Measurements from ENCODE around the gene WNT2B.
"Not testable (repeated sequence)": the region's sequence is repeated elsewhere in the genome, so short reads cannot be mapped to it uniquely, and the experiment has no call there.

Gene WNT2B

DNA sequence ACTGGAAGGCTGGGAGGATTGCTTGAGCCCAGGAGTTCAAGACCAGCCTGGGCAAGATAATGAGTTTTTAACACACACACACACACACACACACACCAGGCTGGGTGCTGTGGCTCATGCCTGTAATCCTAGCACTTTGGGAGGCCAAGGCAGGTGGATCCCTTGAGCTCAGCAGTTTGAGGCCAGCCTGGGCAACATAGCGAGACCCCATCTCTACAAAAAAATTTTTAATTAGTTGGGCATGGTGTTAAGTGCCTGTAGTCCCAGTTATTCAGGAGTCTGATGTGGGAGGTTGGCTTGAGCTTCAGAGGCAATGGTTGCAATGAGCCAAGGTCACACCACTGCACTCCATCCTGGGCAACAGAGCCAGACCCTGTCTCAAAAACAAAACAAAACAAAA lies 22.7 kb upstream of the WNT2B start:
- H3K36me3 ChIP-seq (ENCODE audit: insufficient read depth, low read length); H3K4me1 ChIP-seq (ENCODE audit: insufficient read depth, low read length); H3K9me3 ChIP-seq (ENCODE audit: low read length); H3K4me3 ChIP-seq (ENCODE audit: low read depth in 1 of 2, low read length in 2 of 2); H3K9ac ChIP-seq (ENCODE audit: low read length); H3K27ac ChIP-seq (ENCODE audit: low read depth, low read length); H3K27me3 ChIP-seq (ENCODE audit: control insufficient read depth in 1 of 2, insufficient read depth in 2 of 2, low read length in 2 of 2): not testable (repeated sequence)

DNA sequence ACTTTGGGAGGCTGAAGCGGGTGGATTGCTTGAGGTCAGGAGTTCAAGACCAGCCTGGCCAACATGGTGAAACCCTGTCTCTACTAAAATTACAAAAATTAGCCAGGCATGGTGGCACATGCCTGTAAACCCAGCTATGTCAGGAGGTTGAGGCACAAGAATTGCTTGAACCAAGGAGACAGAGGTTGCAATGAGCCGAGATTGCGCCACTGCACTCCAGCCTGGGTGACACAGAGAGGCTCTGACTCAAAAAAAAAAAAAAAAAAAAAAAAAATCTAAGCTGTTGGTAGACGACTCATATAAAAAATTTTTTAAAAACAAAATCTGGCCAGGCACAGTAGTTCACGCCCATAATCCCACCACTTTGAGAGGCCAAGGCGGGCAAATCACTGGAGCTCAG lies 21.1 kb upstream of the WNT2B start:
- not testable (repeated sequence) for H3K27ac ChIP-seq (ENCODE audit: low read depth, low read length); H3K36me3 ChIP-seq (ENCODE audit: insufficient read depth, low read length); H3K4me3 ChIP-seq (ENCODE audit: low read depth in 1 of 2, low read length in 2 of 2); H3K4me1 ChIP-seq (ENCODE audit: insufficient read depth, low read length); H3K27me3 ChIP-seq (ENCODE audit: control insufficient read depth in 1 of 2, insufficient read depth in 2 of 2, low read length in 2 of 2); H3K9me3 ChIP-seq (ENCODE audit: low read length); H3K9ac ChIP-seq (ENCODE audit: low read length)

DNA sequence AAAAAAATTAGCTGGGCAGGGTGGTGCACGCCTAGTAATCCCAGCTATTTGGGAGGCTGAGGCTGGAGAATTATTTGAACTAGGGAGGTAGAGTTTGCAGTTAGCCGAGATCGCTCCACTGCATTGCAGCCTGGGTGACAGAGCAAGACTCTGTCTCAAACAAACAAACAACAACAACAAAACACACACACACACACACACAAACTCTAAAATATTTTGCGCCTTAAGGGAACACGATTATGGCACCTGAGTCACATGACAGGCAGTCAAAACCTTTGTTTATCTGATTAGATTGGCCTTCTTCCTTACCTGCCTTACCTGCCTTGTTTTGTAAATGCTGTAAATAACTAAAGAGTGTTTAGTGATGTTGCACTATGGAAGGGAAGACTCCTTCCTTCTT lies 20.6 kb upstream of the WNT2B start:
- Histone ChIP-seq H3K36me3 (ENCODE audit: insufficient read depth, low read length) (no peaks in the 10 kb centered on the region), H3K27ac (ENCODE audit: low read depth, low read length) (no peak overlapping the region), H3K9ac (ENCODE audit: low read length) (no peak overlapping the region), H3K27me3 (ENCODE audit: control insufficient read depth in 1 of 2, insufficient read depth in 2 of 2, low read length in 2 of 2) (no peaks in the 10 kb centered on the region), H3K9me3 (ENCODE audit: low read length) (no peaks in the 10 kb centered on the region), H3K4me1 (ENCODE audit: insufficient read depth, low read length) (no peaks in the 10 kb centered on the region), H3K4me3 (ENCODE audit: low read depth in 1 of 2, low read length in 2 of 2) (no peak overlapping the region)

DNA sequence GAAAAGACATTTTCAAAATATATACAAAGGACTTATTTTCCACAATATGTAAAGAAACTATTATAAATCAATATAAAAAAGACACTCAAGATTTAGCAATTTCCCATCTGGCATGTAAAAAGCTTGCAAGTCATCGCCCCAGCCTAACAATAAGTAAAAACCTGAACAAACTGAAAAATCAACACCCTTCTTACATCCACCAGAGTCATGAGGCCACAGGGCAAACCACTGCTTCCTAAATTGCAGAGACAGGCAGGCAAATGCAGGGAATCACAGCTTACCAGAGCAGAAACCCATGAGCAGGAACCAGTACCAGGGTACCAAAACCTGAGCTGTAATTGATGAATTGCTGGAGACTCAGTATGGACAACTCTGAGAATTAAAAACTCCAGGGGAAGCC lies 16.7 kb upstream of the WNT2B start:
- Histone ChIP-seq H3K27me3 (ENCODE audit: control insufficient read depth in 1 of 2, insufficient read depth in 2 of 2, low read length in 2 of 2) (no peaks in the 10 kb centered on the region), H3K27ac (ENCODE audit: low read depth, low read length) (no peak overlapping the region), H3K36me3 (ENCODE audit: insufficient read depth, low read length) (no peaks in the 10 kb centered on the region), H3K4me3 (ENCODE audit: low read depth in 1 of 2, low read length in 2 of 2) (no peak overlapping the region), H3K4me1 (ENCODE audit: insufficient read depth, low read length) (no peaks in the 10 kb centered on the region), H3K9me3 (ENCODE audit: low read length) (no peaks in the 10 kb centered on the region), H3K9ac (ENCODE audit: low read length) (no peak overlapping the region)

DNA sequence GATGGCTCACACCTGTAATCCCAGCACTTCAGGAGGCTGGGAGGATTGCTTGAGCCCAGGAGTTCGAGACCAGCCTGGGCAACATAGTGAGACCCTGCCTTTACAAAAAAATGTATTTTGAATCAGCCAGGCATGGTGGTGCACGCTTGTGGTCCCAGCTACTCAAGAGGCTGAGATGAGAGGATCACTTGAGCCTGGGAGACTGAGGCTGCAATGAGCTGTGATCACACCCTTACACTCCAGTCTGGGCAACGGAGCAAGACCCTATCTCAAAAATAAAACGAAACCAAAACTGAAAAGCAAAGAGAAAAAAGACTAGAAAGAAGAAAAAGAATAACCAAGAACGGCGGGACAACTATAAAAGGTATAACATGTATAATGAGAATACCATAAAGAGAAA lies 15.4 kb upstream of the WNT2B start:
- Histone ChIP-seq H3K9me3 (ENCODE audit: low read length) (no peaks in the 10 kb centered on the region), H3K9ac (ENCODE audit: low read length) (no peak overlapping the region), H3K27me3 (ENCODE audit: control insufficient read depth in 1 of 2, insufficient read depth in 2 of 2, low read length in 2 of 2) (no peaks in the 10 kb centered on the region), H3K4me3 (ENCODE audit: low read depth in 1 of 2, low read length in 2 of 2) (no peak overlapping the region), H3K4me1 (ENCODE audit: insufficient read depth, low read length) (no peaks in the 10 kb centered on the region), H3K27ac (ENCODE audit: low read depth, low read length) (no peak overlapping the region), H3K36me3 (ENCODE audit: insufficient read depth, low read length) (no peaks in the 10 kb centered on the region)

DNA sequence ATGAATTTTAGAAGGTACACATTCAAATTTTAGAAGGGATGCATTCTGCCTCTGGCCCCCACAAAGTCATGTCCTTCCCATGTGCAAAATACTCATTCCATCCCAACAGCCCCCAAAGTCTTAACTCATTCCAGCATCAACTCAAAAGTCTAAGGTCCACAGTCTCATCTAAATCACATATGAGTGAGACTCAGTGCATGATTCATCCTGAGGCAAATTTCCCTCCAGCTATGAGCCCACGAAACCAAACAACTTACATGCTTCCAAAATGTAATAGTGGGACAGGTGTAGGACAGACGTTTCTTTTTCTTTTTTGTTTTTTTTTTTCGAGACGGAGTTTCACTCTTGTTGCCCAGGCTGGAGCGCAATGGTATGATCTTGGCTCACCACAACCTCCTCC lies 12.5 kb upstream of the WNT2B start:
- Histone ChIP-seq H3K36me3 (ENCODE audit: insufficient read depth, low read length) (no peaks in the 10 kb centered on the region), H3K9me3 (ENCODE audit: low read length) (no peaks in the 10 kb centered on the region), H3K27me3 (ENCODE audit: control insufficient read depth in 1 of 2, insufficient read depth in 2 of 2, low read length in 2 of 2) (no peaks in the 10 kb centered on the region), H3K9ac (ENCODE audit: low read length) (no peak overlapping the region), H3K27ac (ENCODE audit: low read depth, low read length) (no peak overlapping the region), H3K4me1 (ENCODE audit: insufficient read depth, low read length) (peaks cover 1% of the 10 kb centered on the region), H3K4me3 (ENCODE audit: low read depth in 1 of 2, low read length in 2 of 2) (no peak overlapping the region)

DNA sequence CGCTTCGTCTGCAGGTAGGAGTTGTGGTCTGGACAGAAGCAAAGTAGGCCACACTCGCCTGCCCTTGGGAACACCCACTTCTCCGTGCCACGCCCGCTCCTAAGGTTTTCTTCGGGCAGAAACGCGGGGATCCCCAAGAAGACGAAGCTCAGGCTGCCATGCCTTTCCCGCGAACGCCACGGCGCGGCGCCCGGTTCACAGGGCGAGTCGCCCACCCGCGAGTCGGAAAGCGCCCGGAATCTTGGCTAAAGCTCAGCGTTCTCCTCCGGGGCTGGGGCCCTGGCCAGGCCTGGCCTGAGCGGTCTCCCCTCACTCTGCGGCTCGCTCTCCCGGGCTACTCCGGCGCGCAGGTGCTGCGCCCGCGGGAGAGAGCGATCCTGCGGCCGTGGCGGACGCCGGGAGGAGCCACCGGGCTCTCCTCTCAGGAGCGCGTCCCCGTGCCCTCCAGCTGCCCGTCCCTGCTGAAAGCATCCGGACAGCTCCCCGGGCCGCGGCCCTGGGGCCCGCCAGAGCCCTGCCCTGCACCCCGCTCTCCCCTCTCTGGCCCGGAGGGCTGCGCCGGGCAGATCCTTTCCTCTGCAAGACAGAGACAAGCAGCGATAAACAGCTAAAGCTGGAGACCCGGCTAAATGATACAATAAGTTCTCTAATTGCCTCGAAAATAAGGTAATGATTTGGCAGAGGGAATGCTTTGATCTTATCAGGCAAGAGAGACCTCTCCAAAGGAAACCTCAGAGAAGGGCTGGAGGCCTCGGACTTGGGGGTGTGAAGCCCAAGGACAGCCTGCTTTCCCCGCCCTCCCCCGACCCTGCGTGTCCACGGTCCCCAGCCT lies 6.7 kb upstream of the WNT2B start:
- peak overlapping the region; percentile 1 for H3K27ac ChIP-seq (ENCODE audit: low read depth, low read length)
- H3K27me3 ChIP-seq (ENCODE audit: control insufficient read depth in 1 of 2, insufficient read depth in 2 of 2, low read length in 2 of 2), result peaks cover 2 to 23% of the 10 kb centered on the region in 2 donors
- H3K4me1 ChIP-seq (ENCODE audit: insufficient read depth, low read length), result peaks cover 6% of the 10 kb centered on the region
- H3K9me3 ChIP-seq (ENCODE audit: low read length), result no peaks in the 10 kb centered on the region
- no peak overlapping the region for H3K9ac ChIP-seq (ENCODE audit: low read length)
- no peaks in the 10 kb centered on the region for H3K36me3 ChIP-seq (ENCODE audit: insufficient read depth, low read length)
- peak overlapping the region; percentile 41 to 52 for H3K4me3 ChIP-seq (ENCODE audit: low read depth in 1 of 2, low read length in 2 of 2)

DNA sequence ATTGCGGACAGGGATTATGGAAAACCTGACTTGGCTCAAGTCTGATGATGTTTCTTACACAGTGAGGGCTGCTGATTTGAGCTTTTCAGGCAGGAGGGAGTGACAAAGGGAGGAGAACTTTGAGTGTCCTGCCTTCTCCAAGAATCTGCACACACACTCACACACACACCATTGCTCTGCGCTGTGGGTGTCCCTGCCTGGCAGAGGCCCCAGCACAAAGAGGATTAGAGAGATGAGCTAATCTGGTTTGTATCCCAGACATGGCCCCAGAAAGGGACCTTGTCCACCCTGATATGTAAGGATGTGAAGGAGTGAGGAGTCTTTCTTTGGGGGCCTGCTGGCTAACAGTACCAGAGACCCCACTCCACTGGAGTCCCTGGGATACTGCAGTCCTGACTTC lies 5.9 kb upstream of the WNT2B start:
- Histone ChIP-seq H3K9me3 (ENCODE audit: low read length) (no peaks in the 10 kb centered on the region), H3K36me3 (ENCODE audit: insufficient read depth, low read length) (no peaks in the 10 kb centered on the region), H3K4me1 (ENCODE audit: insufficient read depth, low read length) (peaks cover 10% of the 10 kb centered on the region), H3K27me3 (ENCODE audit: control insufficient read depth in 1 of 2, insufficient read depth in 2 of 2, low read length in 2 of 2) (peaks cover 10 to 31% of the 10 kb centered on the region in 2 donors), H3K4me3 (ENCODE audit: low read depth in 1 of 2, low read length in 2 of 2) (no peak overlapping the region), H3K9ac (ENCODE audit: low read length) (no peak overlapping the region), H3K27ac (ENCODE audit: low read depth, low read length) (no peak overlapping the region)

DNA sequence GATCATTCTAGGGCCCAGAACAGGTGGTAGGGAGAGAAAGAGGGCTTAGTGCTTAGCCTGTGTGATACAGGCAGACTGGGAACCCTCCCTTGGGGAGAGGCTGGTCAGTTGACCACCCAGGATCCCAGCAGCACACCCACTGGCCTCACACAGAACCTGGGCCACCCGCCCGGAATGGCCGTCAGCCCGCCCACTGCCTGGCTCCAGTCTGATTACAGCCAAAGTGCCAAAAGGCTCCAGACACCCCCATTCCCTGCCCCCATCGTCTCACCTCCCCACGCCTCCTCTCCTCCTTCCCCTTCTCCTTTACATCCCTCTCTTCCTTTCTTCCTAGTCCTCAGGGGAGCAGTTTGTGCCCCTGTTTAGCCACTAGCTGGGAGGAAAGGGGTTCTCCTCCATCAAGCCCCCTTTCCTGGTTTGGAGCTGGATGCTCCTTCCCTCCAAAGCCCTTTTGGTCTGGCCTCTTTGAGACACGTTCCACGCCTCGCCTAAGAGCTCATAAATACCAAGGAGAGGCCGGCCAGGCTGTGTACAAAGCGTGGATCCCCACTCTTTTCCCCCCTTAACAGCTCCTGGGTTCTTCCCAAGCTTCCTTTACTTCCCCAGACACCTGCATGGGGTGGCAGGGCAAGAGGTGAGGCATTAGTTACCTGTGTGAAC lies 4.6 kb upstream of the WNT2B start:
- H3K4me3 ChIP-seq (ENCODE audit: low read depth in 1 of 2, low read length in 2 of 2), result no peak overlapping the region
- no peak overlapping the region for H3K27ac ChIP-seq (ENCODE audit: low read depth, low read length)
- peaks cover 17% of the 10 kb centered on the region for H3K4me1 ChIP-seq (ENCODE audit: insufficient read depth, low read length)
- H3K9me3 ChIP-seq (ENCODE audit: low read length), result no peaks in the 10 kb centered on the region
- no peaks in the 10 kb centered on the region for H3K36me3 ChIP-seq (ENCODE audit: insufficient read depth, low read length)
- H3K27me3 ChIP-seq (ENCODE audit: control insufficient read depth in 1 of 2, insufficient read depth in 2 of 2, low read length in 2 of 2), result peaks cover 18 to 44% of the 10 kb centered on the region in 2 donors
- no peak overlapping the region for H3K9ac ChIP-seq (ENCODE audit: low read length)

DNA sequence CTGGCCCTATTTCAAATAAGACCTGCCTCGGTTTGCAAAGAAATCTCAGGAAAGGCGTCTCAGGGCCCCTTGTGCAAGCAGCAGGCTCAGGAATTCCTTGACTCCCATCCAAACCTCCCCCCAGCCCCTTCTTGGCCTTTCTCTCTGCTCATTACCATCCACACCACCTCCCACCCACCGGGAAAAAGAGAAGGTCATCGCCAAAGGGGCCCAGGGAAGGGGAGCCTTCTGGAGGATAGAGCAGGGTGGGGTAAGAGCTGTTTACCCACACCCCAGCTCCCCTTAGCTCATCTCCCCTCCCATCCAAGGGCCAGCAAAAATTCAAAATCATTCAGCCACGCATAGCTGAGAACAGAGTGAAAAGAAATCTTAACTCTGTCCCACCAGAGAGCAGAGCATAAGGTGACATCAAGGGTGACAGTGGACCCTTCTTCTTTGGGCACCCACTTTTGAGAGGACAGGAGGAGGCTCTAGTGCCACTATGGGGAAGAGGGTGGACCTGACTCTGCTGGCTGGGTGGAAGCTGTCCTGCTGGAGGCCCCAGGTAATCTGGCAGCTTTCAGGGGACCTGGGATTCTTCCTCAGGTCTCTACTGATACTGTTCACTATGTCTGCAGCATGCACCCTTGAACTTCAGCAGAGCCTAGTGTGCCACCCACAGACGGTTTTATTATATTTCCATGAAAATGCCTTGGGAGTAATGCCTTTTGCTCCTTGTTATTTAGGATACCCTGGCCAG lies 3.9 kb upstream of the WNT2B start:
- H3K4me1 ChIP-seq (ENCODE audit: insufficient read depth, low read length), result peaks cover 17% of the 10 kb centered on the region
- H3K9ac ChIP-seq (ENCODE audit: low read length), result no peak overlapping the region
- peaks cover 18 to 49% of the 10 kb centered on the region in 2 donors for H3K27me3 ChIP-seq (ENCODE audit: control insufficient read depth in 1 of 2, insufficient read depth in 2 of 2, low read length in 2 of 2)
- H3K9me3 ChIP-seq (ENCODE audit: low read length), result no peaks in the 10 kb centered on the region
- H3K36me3 ChIP-seq (ENCODE audit: insufficient read depth, low read length), result no peaks in the 10 kb centered on the region
- no peak overlapping the region for H3K4me3 ChIP-seq (ENCODE audit: low read depth in 1 of 2, low read length in 2 of 2)
- H3K27ac ChIP-seq (ENCODE audit: low read depth, low read length), result no peak overlapping the region

DNA sequence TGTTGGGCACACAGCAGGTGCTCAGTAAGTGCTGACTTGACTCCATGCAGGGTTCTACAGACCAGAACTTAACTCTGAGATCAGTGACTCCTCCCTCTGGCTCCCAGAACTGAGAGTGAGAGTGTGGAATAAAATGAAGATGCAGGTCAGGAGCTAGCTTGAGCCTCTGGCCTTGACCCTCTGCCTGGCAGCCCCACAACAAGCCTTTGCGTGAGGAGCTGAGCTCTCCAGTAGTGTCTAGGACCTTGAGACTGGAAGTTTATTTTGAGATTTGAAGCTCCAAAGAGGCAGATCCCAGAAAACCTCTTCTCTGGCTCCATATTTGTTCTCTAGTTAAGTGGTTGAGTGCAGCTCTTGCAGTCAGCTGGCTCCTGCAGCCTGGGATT lies 3.4 kb upstream of the WNT2B start:
- no peaks in the 10 kb centered on the region for H3K9me3 ChIP-seq (ENCODE audit: low read length)
- H3K27me3 ChIP-seq (ENCODE audit: control insufficient read depth in 1 of 2, insufficient read depth in 2 of 2, low read length in 2 of 2), result peaks cover 18 to 49% of the 10 kb centered on the region in 2 donors
- H3K36me3 ChIP-seq (ENCODE audit: insufficient read depth, low read length), result no peaks in the 10 kb centered on the region
- no peak overlapping the region for H3K27ac ChIP-seq (ENCODE audit: low read depth, low read length)
- no peak overlapping the region for H3K9ac ChIP-seq (ENCODE audit: low read length)
- no peak overlapping the region for H3K4me3 ChIP-seq (ENCODE audit: low read depth in 1 of 2, low read length in 2 of 2)
- peaks cover 17% of the 10 kb centered on the region for H3K4me1 ChIP-seq (ENCODE audit: insufficient read depth, low read length)

Measured in muscle layer of colon (tissue), 2 donors.